ENCODE measurements around the gene SCAMP1. TPM values are rescaled to one million over a fixed set of nuclear protein-coding genes. Genes with fewer than 3 reads are reported as not detected.

Gene SCAMP1, protein sequence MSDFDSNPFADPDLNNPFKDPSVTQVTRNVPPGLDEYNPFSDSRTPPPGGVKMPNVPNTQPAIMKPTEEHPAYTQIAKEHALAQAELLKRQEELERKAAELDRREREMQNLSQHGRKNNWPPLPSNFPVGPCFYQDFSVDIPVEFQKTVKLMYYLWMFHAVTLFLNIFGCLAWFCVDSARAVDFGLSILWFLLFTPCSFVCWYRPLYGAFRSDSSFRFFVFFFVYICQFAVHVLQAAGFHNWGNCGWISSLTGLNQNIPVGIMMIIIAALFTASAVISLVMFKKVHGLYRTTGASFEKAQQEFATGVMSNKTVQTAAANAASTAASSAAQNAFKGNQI
- total RNA-seq (2022; extraction: Qiagen RNA extraction), result 15.9 to 28.5 TPM (median 25.3 TPM) in 5 replicates

DNA sequence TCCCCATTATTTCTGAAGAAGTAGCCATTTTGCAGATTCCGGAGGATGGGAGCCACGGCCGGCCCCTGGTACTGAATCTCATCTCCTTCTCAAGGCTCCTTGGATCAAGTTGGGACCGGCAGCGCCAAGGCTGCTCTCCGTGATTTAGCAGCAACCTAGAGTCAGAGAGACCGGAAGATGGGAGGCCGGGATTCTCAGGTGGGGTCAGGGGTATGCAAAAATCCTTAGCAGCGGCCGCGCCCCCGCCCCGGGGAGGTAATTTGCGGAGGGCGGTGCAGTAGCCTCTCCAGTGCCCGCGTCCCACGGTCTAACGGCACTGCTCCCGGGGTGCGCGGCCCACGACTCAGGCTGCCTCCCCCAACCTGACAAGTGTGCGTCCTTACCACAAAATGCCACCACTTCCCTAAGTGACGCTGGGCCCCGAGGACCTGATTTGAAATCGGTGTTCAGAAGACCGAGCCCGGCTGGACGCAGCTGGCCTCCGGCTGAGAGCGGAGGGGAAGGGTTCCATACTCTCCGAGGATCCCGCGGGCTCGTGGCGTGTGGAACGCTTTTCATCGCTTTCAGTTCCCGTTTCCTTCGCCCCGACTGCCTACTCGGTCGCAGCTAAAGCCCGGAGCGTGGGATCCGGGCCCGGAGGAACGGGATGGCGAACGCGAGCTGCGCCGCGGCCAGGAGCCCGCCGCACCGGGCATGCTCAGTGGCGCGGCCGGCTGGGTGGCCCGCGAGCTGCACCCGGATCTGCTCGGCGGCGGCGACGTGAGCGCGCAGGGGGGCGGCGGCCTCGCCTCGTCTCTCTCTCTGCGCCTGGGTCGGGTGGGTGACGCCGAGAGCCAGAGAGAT lies at the start of gene SCAMP1:
SCAMP1 (plus strand) TSS at position 787 of the 843 bp plus-strand sequence; CDS start at position 842, 55 bp downstream.

Other genes starting within 250 kb of the SCAMP1 start
- gene AP3B1, start 65.9 kb upstream of the SCAMP1 start, total RNA-seq (2022; extraction: Qiagen RNA extraction), result 30.4 to 32.7 TPM (median 31.3 TPM) in 5 replicates